ENCODE measurements around the gene HSBP1L1.

Gene HSBP1L1

DNA sequence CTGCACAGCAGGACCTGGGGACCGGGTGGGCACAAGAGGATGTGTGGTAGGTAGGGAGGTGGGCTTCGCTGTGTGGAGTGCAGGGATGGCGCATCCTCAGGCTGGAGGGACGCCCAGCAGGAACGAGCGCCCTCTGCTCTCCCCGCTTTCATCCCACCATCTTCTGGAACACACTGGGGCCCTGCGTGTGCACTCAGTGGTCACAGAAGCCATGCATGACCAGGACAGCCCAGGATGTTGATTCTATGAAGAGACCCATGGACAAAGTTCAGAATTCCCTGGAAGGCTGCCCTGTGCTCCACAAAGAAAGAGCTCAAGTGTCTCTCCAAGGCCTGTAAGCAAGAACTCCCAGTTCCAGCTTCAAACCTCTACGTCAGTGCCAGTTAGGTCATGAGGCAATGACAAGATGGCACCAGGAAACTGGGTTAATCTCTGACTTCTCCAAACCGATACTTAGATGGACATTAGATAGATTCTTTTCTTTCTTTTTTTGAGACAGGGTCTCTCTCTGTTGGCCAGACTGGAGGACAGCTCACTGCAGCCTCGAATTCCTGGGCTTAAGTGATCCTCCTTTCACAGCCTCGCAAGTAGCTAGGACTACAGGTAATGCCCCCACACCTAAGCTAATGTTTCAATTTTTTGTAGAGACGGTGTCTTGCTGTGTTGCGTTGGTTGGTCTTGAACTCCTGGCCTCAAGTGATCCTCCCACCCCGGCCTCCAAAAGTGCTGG, 16.4 kb upstream of the HSBP1L1 start:
- H3K4me1 ChIP-seq (ENCODE audit: control insufficient read depth, insufficient read depth, low read length), result peaks cover 12% of the 10 kb centered on the region
- CTCF ChIA-PET, result no interaction called here

DNA sequence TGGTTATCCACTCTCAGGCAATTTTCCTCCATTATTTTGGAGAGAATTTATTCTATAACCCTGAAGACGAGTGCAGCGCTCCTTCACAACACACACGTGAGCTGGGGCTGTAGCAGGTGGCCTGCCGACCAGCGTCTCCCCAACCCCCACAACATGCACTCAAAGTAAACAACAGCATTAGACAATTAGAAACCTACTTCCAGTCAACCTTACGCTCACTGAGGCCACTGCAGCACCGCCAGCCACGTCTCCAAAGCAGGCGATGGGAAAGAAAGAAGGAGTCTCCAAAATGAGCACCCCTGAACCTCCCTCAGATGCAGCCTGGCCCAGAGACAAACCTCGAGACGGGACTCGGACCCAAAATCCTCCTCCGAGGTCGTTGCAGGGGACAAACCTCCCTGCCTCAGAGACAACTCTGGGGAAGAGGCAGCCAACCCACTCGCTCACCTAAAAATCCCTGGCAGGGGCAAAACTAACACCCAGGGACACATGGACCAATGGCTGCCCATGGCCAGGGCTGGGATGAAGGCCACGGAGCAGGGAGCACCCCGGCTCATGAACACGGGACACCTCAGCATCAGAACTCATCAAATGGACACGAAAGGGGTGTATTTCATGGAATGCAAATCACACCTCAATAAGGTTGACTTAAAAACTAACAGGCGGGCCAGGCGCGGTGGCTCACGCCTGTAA, 15.6 kb upstream of the HSBP1L1 start:
- Histone ChIP-seq H3K36me3 (ENCODE audit: control insufficient read depth in 2 of 2, insufficient read depth in 1 of 2, low read length in 2 of 2) (peaks cover 11 to 22% of the 10 kb centered on the region in 2 experiments; a peak in 2 of 3 replicates), H3K9me3 (ENCODE audit: control insufficient read depth, insufficient read depth, low read depth, low read length) (no peaks in the 10 kb centered on the region), H3K27ac (ENCODE audit: extremely low read depth, low read depth, low read length) (no peak overlapping the region), H3K4me1 (ENCODE audit: control insufficient read depth, insufficient read depth, low read length) (peaks cover 12% of the 10 kb centered on the region), H3K4me3 (ENCODE audit: low read depth, low read length) (no peak overlapping the region)
- ChIA-PET POLR2A (no interaction called here), CTCF (no interaction called here)
- TF ChIP-seq RBAK (tag by site-specific recombination; IDR thresholded peaks at IDR 0.05), result no peak
- no peak for TF ChIP-seq ZNF830 (tag by site-specific recombination; IDR thresholded peaks at IDR 0.05; ENCODE audit: low read depth)
- no peak for TF ChIP-seq ZNF311 (tag by site-specific recombination; IDR thresholded peaks at IDR 0.05; ENCODE audit: borderline replicate concordance)
- no peak for TF ChIP-seq PRDM4 (tag by site-specific recombination; IDR thresholded peaks at IDR 0.05)
- TF ChIP-seq, protein P1, sequence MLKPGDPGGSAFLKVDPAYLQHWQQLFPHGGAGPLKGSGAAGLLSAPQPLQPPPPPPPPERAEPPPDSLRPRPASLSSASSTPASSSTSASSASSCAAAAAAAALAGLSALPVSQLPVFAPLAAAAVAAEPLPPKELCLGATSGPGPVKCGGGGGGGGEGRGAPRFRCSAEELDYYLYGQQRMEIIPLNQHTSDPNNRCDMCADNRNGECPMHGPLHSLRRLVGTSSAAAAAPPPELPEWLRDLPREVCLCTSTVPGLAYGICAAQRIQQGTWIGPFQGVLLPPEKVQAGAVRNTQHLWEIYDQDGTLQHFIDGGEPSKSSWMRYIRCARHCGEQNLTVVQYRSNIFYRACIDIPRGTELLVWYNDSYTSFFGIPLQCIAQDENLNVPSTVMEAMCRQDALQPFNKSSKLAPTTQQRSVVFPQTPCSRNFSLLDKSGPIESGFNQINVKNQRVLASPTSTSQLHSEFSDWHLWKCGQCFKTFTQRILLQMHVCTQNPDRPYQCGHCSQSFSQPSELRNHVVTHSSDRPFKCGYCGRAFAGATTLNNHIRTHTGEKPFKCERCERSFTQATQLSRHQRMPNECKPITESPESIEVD (tag by site-specific recombination; IDR thresholded peaks at IDR 0.05), result no peak
- no peak for TF ChIP-seq YY1 (tag by site-specific recombination; IDR thresholded peaks at IDR 0.05)
- no peak for TF ChIP-seq ZNF366 (tag by site-specific recombination; conservative IDR thresholded peaks at IDR 0.05)
- no peak for TF ChIP-seq REST (tag by site-specific recombination; IDR thresholded peaks at IDR 0.05)
- TF ChIP-seq, protein P2, sequence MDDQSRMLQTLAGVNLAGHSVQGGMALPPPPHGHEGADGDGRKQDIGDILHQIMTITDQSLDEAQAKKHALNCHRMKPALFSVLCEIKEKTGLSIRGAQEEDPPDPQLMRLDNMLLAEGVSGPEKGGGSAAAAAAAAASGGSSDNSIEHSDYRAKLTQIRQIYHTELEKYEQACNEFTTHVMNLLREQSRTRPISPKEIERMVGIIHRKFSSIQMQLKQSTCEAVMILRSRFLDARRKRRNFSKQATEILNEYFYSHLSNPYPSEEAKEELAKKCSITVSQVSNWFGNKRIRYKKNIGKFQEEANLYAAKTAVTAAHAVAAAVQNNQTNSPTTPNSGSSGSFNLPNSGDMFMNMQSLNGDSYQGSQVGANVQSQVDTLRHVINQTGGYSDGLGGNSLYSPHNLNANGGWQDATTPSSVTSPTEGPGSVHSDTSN (CRISPR knock-in tag; IDR thresholded peaks at IDR 0.05), result no peak
- no peak for TF ChIP-seq ZNF777 (tag by site-specific recombination; IDR thresholded peaks at IDR 0.05; ENCODE audit: borderline replicate concordance)
- TF ChIP-seq SETDB1 (IDR thresholded peaks at IDR 0.05; ENCODE audit: insufficient read length, low read length), result no peak
- TF ChIP-seq ZFP3 (tag by site-specific recombination; IDR thresholded peaks at IDR 0.05; ENCODE audit: low read depth), result no peak
- no peak for TF ChIP-seq ZNF571 (tag by site-specific recombination; IDR thresholded peaks at IDR 0.05)
- no peak for TF ChIP-seq ATF2 (tag by site-specific recombination; IDR thresholded peaks at IDR 0.05; ENCODE audit: low read depth)
- TF ChIP-seq ZNF701 (tag by site-specific recombination; IDR thresholded peaks at IDR 0.05), result no peak
- TF ChIP-seq, protein P3, sequence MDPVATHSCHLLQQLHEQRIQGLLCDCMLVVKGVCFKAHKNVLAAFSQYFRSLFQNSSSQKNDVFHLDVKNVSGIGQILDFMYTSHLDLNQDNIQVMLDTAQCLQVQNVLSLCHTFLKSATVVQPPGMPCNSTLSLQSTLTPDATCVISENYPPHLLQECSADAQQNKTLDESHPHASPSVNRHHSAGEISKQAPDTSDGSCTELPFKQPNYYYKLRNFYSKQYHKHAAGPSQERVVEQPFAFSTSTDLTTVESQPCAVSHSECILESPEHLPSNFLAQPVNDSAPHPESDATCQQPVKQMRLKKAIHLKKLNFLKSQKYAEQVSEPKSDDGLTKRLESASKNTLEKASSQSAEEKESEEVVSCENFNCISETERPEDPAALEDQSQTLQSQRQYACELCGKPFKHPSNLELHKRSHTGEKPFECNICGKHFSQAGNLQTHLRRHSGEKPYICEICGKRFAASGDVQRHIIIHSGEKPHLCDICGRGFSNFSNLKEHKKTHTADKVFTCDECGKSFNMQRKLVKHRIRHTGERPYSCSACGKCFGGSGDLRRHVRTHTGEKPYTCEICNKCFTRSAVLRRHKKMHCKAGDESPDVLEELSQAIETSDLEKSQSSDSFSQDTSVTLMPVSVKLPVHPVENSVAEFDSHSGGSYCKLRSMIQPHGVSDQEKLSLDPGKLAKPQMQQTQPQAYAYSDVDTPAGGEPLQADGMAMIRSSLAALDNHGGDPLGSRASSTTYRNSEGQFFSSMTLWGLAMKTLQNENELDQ (tag by site-specific recombination; IDR thresholded peaks at IDR 0.05; ENCODE audit: low read depth), result no peak
- no peak for TF ChIP-seq MEIS1 (CRISPR knock-in tag; IDR thresholded peaks at IDR 0.05; ENCODE audit: borderline replicate concordance)
- no peak for TF ChIP-seq ZFHX2 (tag by site-specific recombination; conservative IDR thresholded peaks at IDR 0.05)

More for the DNA sequence above, 16.4 kb upstream of the HSBP1L1 start:
- POLR2A ChIA-PET, result interaction anchor here (0.7 kb wide), 1 partner anchor 10 kb away, joined by 3 read pairs; no protein-coding TSS in a partner anchor
- Histone ChIP-seq H3K4me3 (ENCODE audit: low read depth, low read length) (no peak overlapping the region), H3K9me3 (ENCODE audit: control insufficient read depth, insufficient read depth, low read depth, low read length) (no peaks in the 10 kb centered on the region), H3K27ac (ENCODE audit: extremely low read depth, low read depth, low read length) (no peak overlapping the region), H3K36me3 (ENCODE audit: control insufficient read depth in 2 of 2, insufficient read depth in 1 of 2, low read length in 2 of 2) (peaks cover 8 to 22% of the 10 kb centered on the region in 2 experiments; a peak in 2 of 3 replicates)
- TF ChIP-seq ZNF404 (tag by site-specific recombination; IDR thresholded peaks at IDR 0.05) (no peak), ZNF10 (tag by site-specific recombination; IDR thresholded peaks at IDR 0.05) (no peak), ZNF132 (tag by site-specific recombination; IDR thresholded peaks at IDR 0.05; ENCODE audit: borderline replicate concordance) (no peak), ZNF2 (tag by site-specific recombination; IDR thresholded peaks at IDR 0.05) (no peak)

All from HEK293 (cell line).